GM10248 (cell line): ENCODE results near the gene TTLL5.

Source experiments
- CTCF ChIA-PET: fragments of 300-600 bp; sonication (Branson Sonifier 250); formaldehyde crosslinking; extraction: SDS; loops from one replicate; lab custom pipeline; 2021; ENCODE audit warnings: antibody characterized with exemption; lab: Yijun Ruan, JAX
- POLR2A ChIA-PET: fragments of 350-650 bp; sonication (Branson Sonifier 250); formaldehyde crosslinking; extraction: SDS; loops from one replicate; lab custom pipeline; 2020; ENCODE audit warnings: antibody characterized with exemption; lab: Yijun Ruan, JAX
- DNase-seq: peaks from one replicate; pipeline ENCODE4 v3.0.0; 2012; ENCODE audit errors: extremely low spot score
- TF ChIP-seq, protein P1 (sequence below): IDR thresholded peaks from 2 replicates; pipeline ENCODE4 v1.5.1; 2012; ENCODE audit warnings: mild to moderate bottlenecking, low read depth; ENCODE audit errors: extremely low read depth, missing control alignments, control extremely low read depth

Gene TTLL5

GRCh38 chr14:75699331-75699730, 38.3 kb downstream of the TTLL5 start:
- ChIA-PET CTCF (no interaction called here), POLR2A (no interaction called here)
- no peak for DNase-seq
- TF ChIP-seq, protein P1, sequence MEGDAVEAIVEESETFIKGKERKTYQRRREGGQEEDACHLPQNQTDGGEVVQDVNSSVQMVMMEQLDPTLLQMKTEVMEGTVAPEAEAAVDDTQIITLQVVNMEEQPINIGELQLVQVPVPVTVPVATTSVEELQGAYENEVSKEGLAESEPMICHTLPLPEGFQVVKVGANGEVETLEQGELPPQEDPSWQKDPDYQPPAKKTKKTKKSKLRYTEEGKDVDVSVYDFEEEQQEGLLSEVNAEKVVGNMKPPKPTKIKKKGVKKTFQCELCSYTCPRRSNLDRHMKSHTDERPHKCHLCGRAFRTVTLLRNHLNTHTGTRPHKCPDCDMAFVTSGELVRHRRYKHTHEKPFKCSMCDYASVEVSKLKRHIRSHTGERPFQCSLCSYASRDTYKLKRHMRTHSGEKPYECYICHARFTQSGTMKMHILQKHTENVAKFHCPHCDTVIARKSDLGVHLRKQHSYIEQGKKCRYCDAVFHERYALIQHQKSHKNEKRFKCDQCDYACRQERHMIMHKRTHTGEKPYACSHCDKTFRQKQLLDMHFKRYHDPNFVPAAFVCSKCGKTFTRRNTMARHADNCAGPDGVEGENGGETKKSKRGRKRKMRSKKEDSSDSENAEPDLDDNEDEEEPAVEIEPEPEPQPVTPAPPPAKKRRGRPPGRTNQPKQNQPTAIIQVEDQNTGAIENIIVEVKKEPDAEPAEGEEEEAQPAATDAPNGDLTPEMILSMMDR, result no peak

GRCh38 chr14:75700295-75700694, 39.2 kb downstream of the TTLL5 start:
- ChIA-PET CTCF (no interaction called here), POLR2A (interaction anchor here (0.6 kb wide), 1 partner anchor 205 kb away, joined by 3 read pairs; no protein-coding TSS in a partner anchor)
- DNase-seq, result no peak
- TF ChIP-seq, protein P1, result no peak

DNA sequence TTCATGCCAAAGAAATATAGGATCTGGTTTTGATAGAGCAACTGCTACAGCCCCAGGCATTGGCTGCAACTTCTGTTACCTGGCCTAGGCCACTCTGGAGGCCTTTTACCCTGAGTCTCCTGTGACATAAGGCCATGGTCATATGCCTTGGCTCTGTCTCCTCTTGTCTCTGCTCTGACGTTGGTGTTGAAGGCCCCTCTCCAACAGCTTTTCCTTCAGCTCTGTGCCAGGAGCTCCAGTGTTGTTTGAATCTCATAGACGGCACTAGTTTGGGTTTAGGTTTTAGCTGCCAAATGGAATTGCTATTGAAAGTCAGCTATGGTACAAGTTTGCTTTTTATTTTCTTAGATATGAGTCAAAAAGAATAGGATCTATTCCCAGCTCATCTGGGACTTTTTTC, 41.1 kb downstream of the TTLL5 start:
- TF ChIP-seq, protein P1, result no peak
- ChIA-PET POLR2A (no interaction called here), CTCF (interaction anchor here (1.1 to 1.8 kb wide), 6 partner anchors 9 to 946 kb away, joined by 3 to 10 read pairs (median 4); partner anchors contain the start of gene TGFB3)
- no peak for DNase-seq

GRCh38 chr14:75702616-75703261, 41.7 kb downstream of the TTLL5 start:
- CTCF ChIA-PET, result interaction anchor here (1.2 to 1.8 kb wide), 5 partner anchors 8 to 945 kb away, joined by 3 to 10 read pairs (median 5); partner anchors contain the start of gene TGFB3
- TF ChIP-seq, protein P1, result no peak
- POLR2A ChIA-PET, result no interaction called here
- DNase-seq, result no peak

DNA sequence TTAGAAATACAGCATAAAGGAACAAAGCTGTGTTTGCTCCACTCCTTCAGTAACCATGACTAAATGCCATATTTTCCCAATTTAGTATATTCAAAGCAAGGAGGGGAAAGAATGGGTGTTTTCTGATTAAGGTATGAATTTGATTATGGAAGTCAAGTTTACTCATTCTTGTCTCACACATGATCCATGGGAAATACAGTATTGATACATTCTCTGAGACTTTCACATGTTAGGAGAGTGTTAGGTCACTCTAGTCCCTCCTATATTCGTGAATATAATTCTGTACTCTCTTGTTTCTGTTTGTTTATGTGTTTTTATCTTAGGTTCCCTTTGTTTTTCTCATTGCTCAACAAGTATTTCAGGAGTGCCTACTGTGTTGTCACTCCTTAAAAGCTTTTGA, 42.4 kb downstream of the TTLL5 start:
- ChIA-PET CTCF (interaction anchor here (1.0 to 1.4 kb wide), 2 partner anchors 50 to 203 kb away, joined by 3 to 5 read pairs; no protein-coding TSS in a partner anchor), POLR2A (no interaction called here)
- DNase-seq, result no peak
- TF ChIP-seq, protein P1, result no peak

DNA sequence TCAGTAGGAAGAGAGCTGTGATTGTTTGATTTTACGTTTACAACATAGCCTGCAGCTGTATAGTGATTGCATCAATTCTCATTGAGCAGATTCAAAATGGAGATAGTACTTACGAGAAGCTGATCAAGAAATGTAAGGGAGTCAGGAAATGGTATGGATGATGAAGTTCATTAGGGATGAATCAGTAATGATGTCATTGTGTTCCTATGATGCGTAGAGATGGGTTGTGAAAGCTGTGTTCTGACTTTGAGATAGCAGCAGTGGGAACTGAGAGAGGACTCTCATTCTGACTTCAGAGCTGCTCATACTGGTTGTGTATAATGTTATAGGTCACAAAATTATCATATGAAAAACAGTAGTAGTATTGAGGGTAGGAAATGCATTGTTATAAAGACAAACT, 44.0 kb downstream of the TTLL5 start:
- TF ChIP-seq, protein P1, result no peak
- CTCF ChIA-PET, result interaction anchor here (0.9 to 1.6 kb wide), 6 partner anchors 16 to 274 kb away, joined by 3 to 5 read pairs (median 4); no protein-coding TSS in a partner anchor
- no peak for DNase-seq
- POLR2A ChIA-PET, result no interaction called here
